ENCODE results near the gene ST8SIA4. TPM values are rescaled to one million over a fixed set of nuclear protein-coding genes. Genes with fewer than 3 reads are reported as not detected.

Gene ST8SIA4
- polyA plus RNA-seq, 3 donors = 12.4 to 36.4 (median 30.7) TPM

- Histone ChIP-seq H3K4me1 (ENCODE audit: control insufficient read depth in 1 of 2, insufficient read depth in 2 of 2, low read length in 2 of 2) (peaks cover 30 to 46% of the 10 kb centered on the region in 2 donors), H3K4me3 (replicated peaks in 1 of 3; ENCODE audit: low read depth in 2 of 3, low read length in 3 of 3) (no peak overlapping the region), H3K9ac (ENCODE audit: insufficient read depth, low read length, poor library complexity, severe bottlenecking) (no peak overlapping the region), H3K4me2 (replicated peaks; ENCODE audit: extremely low read depth, low read length, poor library complexity, severe bottlenecking) (no peak overlapping the region), H3K79me2 (ENCODE audit: insufficient read depth, low read length) (peaks cover 97% of the 10 kb centered on the region), H4K20me1 (ENCODE audit: insufficient read depth, low read length) (peaks cover 22% of the 10 kb centered on the region), H3K9me3 (replicated peaks in 1 of 2; ENCODE audit: control insufficient read depth in 1 of 2, insufficient read depth in 1 of 2, low read length in 2 of 2) (no peaks in the 10 kb centered on the region), H3K27me3 (ENCODE audit: control insufficient read depth in 2 of 2, insufficient read depth in 2 of 2, low read length in 2 of 2) (no peaks in the 10 kb centered on the region), H3K36me3 (replicated peaks in 1 of 2; ENCODE audit: control insufficient read depth in 1 of 2, insufficient read depth in 2 of 2, low read length in 2 of 2) (peaks cover 32 to 58% of the 10 kb centered on the region in 2 donors), H3K27ac (ENCODE audit: low read depth in 1 of 2, low read length in 2 of 2) (no peak overlapping the region), H2AFZ (ENCODE audit: insufficient read depth, low read depth, low read length, poor library complexity, severe bottlenecking) (no peak overlapping the region)
- peaks cover 37% of the 10 kb centered on the region for H3K4me1 Mint-ChIP-seq
- no peak overlapping the region for H3K4me3 Mint-ChIP-seq
- no CpG with 5 or more reads among the region's 2 CpGs for WGBS (ENCODE audit: insufficient coverage)
- intact Hi-C loops (cut with micrococcal nuclease) = no loop called here
- peak overlapping the region in 1 of 7 donors; percentile 15 for H3K27ac Mint-ChIP-seq
- DNase-seq = no peak
- no peaks in the 10 kb centered on the region for H3K9me3 Mint-ChIP-seq
- no peaks in the 10 kb centered on the region for H3K27me3 Mint-ChIP-seq (ENCODE audit: low read depth in 3 of 3)
- H3K36me3 Mint-ChIP-seq = peaks cover 44 to 61% of the 10 kb centered on the region in 2 donors
- TF ChIP-seq, protein P1, sequence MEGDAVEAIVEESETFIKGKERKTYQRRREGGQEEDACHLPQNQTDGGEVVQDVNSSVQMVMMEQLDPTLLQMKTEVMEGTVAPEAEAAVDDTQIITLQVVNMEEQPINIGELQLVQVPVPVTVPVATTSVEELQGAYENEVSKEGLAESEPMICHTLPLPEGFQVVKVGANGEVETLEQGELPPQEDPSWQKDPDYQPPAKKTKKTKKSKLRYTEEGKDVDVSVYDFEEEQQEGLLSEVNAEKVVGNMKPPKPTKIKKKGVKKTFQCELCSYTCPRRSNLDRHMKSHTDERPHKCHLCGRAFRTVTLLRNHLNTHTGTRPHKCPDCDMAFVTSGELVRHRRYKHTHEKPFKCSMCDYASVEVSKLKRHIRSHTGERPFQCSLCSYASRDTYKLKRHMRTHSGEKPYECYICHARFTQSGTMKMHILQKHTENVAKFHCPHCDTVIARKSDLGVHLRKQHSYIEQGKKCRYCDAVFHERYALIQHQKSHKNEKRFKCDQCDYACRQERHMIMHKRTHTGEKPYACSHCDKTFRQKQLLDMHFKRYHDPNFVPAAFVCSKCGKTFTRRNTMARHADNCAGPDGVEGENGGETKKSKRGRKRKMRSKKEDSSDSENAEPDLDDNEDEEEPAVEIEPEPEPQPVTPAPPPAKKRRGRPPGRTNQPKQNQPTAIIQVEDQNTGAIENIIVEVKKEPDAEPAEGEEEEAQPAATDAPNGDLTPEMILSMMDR (IDR thresholded peaks at IDR 0.05) = no peak
Observed at GRCh38 chr5:100896054-100896453, 7.0 kb downstream of the ST8SIA4 start.

- H3K4me2 ChIP-seq (replicated peaks; ENCODE audit: extremely low read depth, low read length, poor library complexity, severe bottlenecking) = peak overlapping the region; percentile 73
- peaks cover 44 to 51% of the 10 kb centered on the region in 2 donors for H3K36me3 Mint-ChIP-seq
- peak; percentile 35 to 73 (median 69) for DNase-seq
- H3K36me3 ChIP-seq (replicated peaks in 1 of 2; ENCODE audit: control insufficient read depth in 1 of 2, insufficient read depth in 2 of 2, low read length in 2 of 2) = peaks cover 45 to 51% of the 10 kb centered on the region in 2 donors
- peak overlapping the region; percentile 86 to 94 (median 90) for H3K27ac Mint-ChIP-seq
- peaks cover 21% of the 10 kb centered on the region for H3K4me1 Mint-ChIP-seq
- peak overlapping the region; percentile 46 for H3K9ac ChIP-seq (ENCODE audit: insufficient read depth, low read length, poor library complexity, severe bottlenecking)
- H2AFZ ChIP-seq (ENCODE audit: insufficient read depth, low read depth, low read length, poor library complexity, severe bottlenecking) = peak overlapping the region; percentile 15
- H3K4me3 ChIP-seq (replicated peaks in 1 of 3; ENCODE audit: low read depth in 2 of 3, low read length in 3 of 3) = peak overlapping the region; percentile 28 to 69 (median 66)
- no peaks in the 10 kb centered on the region for H3K9me3 Mint-ChIP-seq
- H3K9me3 ChIP-seq (replicated peaks in 1 of 2; ENCODE audit: control insufficient read depth in 1 of 2, insufficient read depth in 1 of 2, low read length in 2 of 2) = no peaks in the 10 kb centered on the region
- no peaks in the 10 kb centered on the region for H3K27me3 Mint-ChIP-seq (ENCODE audit: low read depth in 3 of 3)
- H3K4me3 Mint-ChIP-seq = peak overlapping the region; percentile 68 to 73
- no peaks in the 10 kb centered on the region for H3K27me3 ChIP-seq (ENCODE audit: control insufficient read depth in 2 of 2, insufficient read depth in 2 of 2, low read length in 2 of 2)
- TF ChIP-seq, protein P1 (IDR thresholded peaks at IDR 0.05) = no peak
- intact Hi-C loops (cut with micrococcal nuclease) = no loop called here
- peaks cover 95% of the 10 kb centered on the region for H3K79me2 ChIP-seq (ENCODE audit: insufficient read depth, low read length)
- no CpG with 5 or more reads among the region's 3 CpGs for WGBS (ENCODE audit: insufficient coverage)
- H4K20me1 ChIP-seq (ENCODE audit: insufficient read depth, low read length) = peaks cover 20% of the 10 kb centered on the region
- H3K4me1 ChIP-seq (ENCODE audit: control insufficient read depth in 1 of 2, insufficient read depth in 2 of 2, low read length in 2 of 2) = peaks cover 4 to 16% of the 10 kb centered on the region in 2 donors
- peak overlapping the region in 1 of 2 donors; percentile 86 for H3K27ac ChIP-seq (ENCODE audit: low read depth in 1 of 2, low read length in 2 of 2)
Observed at GRCh38 chr5:100890461-100891008, 12.5 kb downstream of the ST8SIA4 start.
